Prostate gland (tissue), 2 donors: ENCODE results near the gene GNB5. TPM values are rescaled to one million over a fixed set of nuclear protein-coding genes. Genes with fewer than 3 reads are reported as not detected.
A peak's percentile ranks its signal among the peaks of the same experiment; 100 is the strongest.

Source experiments
- DNase-seq: peaks from one replicate; pipeline ENCODE4 v3.0.0-alpha.2; 2019; ENCODE audit warnings: low spot score
- H3K27ac ChIP-seq, 2 donors: fragments of 200-600 bp; sonication (generic); 2 replicates each; pipeline ENCODE4 v1.5.1; 2017 to 2019
- H3K27me3 ChIP-seq: fragments of 200-600 bp; sonication (generic); replicated peaks from 2 replicates; pipeline ENCODE4 v1.5.1; 2019; ENCODE audit not compliant: insufficient read depth
- H3K36me3 ChIP-seq, 2 donors: fragments of 200-600 bp; sonication (generic); 1 replicate in 1 of 2; 2 replicates in 1 of 2; pipeline versions ENCODE4 v1.5.1 to v1.8.1; 2017 to 2019
- H3K4me1 ChIP-seq: fragments of 200-600 bp; sonication (generic); replicated peaks from 2 replicates; pipeline ENCODE4 v1.5.1; 2019
- H3K4me3 ChIP-seq, 2 donors: fragments of 200-600 bp; sonication (generic); 2 replicates each; pipeline ENCODE4 v1.5.1; 2017 to 2019
- H3K9me3 ChIP-seq: fragments of 200-600 bp; sonication (generic); 2 replicates; pipeline ENCODE4 v1.5.1; 2017
- CTCF ChIP-seq, 4 experiments: fragments of 200-600 bp in 2 of 4; fragments of 450-650 bp in 2 of 4; sonication (generic) in 2 of 4; IDR thresholded peaks; 1 replicate in 3 of 4; 2 replicates in 1 of 4; pipeline ENCODE4 v1.5.1; 2016 to 2019; ENCODE audit warnings: antibody characterized with exemption in 4 of 4, mild to moderate bottlenecking in 2 of 4, moderate library complexity in 2 of 4
- POLR2A ChIP-seq: fragments of 450-650 bp; IDR thresholded peaks from one replicate; pipeline ENCODE4 v1.6.1; 2016; ENCODE audit warnings: antibody characterized with exemption, mild to moderate bottlenecking
- POLR2AphosphoS5 ChIP-seq: sonication (generic); formaldehyde crosslinking; IDR thresholded peaks from one replicate; pipeline ENCODE4 v1.6.1; 2017; ENCODE audit warnings: antibody characterized with exemption
- WGBS: methylation state at CpG from one replicate; pipeline ENCODE4 v1.1.5; 2018; 5-methylcytosine and 5-hydroxymethylcytosine counted together
- intact Hi-C: fragments of 100-400 bp; cut with DNase I; formaldehyde crosslinking; loops from one replicate; pipeline ENCODE4 v1.14.2; 2022
- total RNA-seq, 2 donors: library from RNA; depleted of rRNA; stranded (reverse); fragments of >200 nt; gene quantifications; one replicate each; pipeline ENCODE4 v1.1.0, GENCODE V29; 2016

GNB5 gene
- total RNA-seq, 2 donors from 2014 or later, result 23.3 to 85.7 TPM

GRCh38 chr15:52220251-52220650, 29.1 kb upstream of the GNB5 start:
- intact Hi-C loops, result no loop called here
- Histone ChIP-seq H3K27ac (no peak overlapping the region), H3K27me3 (no peaks in the 10 kb centered on the region), H3K9me3 (no peaks in the 10 kb centered on the region), H3K36me3 (no peaks in the 10 kb centered on the region), H3K4me1 (no peaks in the 10 kb centered on the region), H3K4me3 (no peak overlapping the region)
- TF ChIP-seq CTCF (IDR thresholded peaks at IDR 0.05), result no peak
- 86% methylated on average over 6 of the region's 6 CpGs for WGBS
- no peak for DNase-seq

GRCh38 chr15:52218816-52219215, 27.6 kb upstream of the GNB5 start:
- DNase-seq, result no peak
- Histone ChIP-seq H3K4me1 (no peaks in the 10 kb centered on the region), H3K4me3 (no peak overlapping the region), H3K9me3 (no peaks in the 10 kb centered on the region), H3K27me3 (no peaks in the 10 kb centered on the region), H3K27ac (no peak overlapping the region), H3K36me3 (no peaks in the 10 kb centered on the region)
- TF ChIP-seq POLR2AphosphoS5, result no peak
- no peak for TF ChIP-seq POLR2A
- TF ChIP-seq CTCF (IDR thresholded peaks at IDR 0.05), result no peak
- intact Hi-C loops, result no loop called here
- 94% methylated on average over 4 of the region's 4 CpGs for WGBS

- Histone ChIP-seq H3K4me1 (no peaks in the 10 kb centered on the region), H3K36me3 (no peaks in the 10 kb centered on the region), H3K27ac (no peak overlapping the region), H3K4me3 (no peak overlapping the region), H3K9me3 (no peaks in the 10 kb centered on the region), H3K27me3 (no peaks in the 10 kb centered on the region)
- no peak for DNase-seq
- 88% methylated on average over 3 of the region's 3 CpGs for WGBS
- no peak for TF ChIP-seq POLR2AphosphoS5
- no peak for TF ChIP-seq CTCF (IDR thresholded peaks at IDR 0.05)
- TF ChIP-seq POLR2A, result no peak
- intact Hi-C loops, result no loop called here
Measured at GRCh38 chr15:52218371-52218770, 27.2 kb upstream of the GNB5 start.

- Histone ChIP-seq H3K4me1 (no peaks in the 10 kb centered on the region), H3K9me3 (no peaks in the 10 kb centered on the region), H3K27me3 (no peaks in the 10 kb centered on the region), H3K27ac (peak overlapping the region in 1 of 2 donors; percentile 14), H3K4me3 (no peak overlapping the region), H3K36me3 (no peaks in the 10 kb centered on the region)
- peak in 1 of 4 experiments; percentile 11 for TF ChIP-seq CTCF (IDR thresholded peaks at IDR 0.05)
- no peak for TF ChIP-seq POLR2A
- TF ChIP-seq POLR2AphosphoS5, result peak; percentile 64
- DNase-seq, result peak; percentile 79
- 63% methylated on average over 10 of the region's 10 CpGs for WGBS
- intact Hi-C loops, result no loop called here
Measured at GRCh38 chr15:52217186-52217585, 26.0 kb upstream of the GNB5 start.

- 100% methylated on average over 1 of the region's 1 CpG for WGBS
- no peak overlapping the region for H3K27ac ChIP-seq
- no peak for TF ChIP-seq CTCF (IDR thresholded peaks at IDR 0.05)
- no peak for TF ChIP-seq POLR2AphosphoS5
- no peak for TF ChIP-seq POLR2A
Measured at GRCh38 chr15:52214553-52214952, 23.4 kb upstream of the GNB5 start.

More at GRCh38 chr15:52214553-52214952, 23.4 kb upstream of the GNB5 start:
- H3K4me1 ChIP-seq, result no peaks in the 10 kb centered on the region
- H3K27me3 ChIP-seq, result no peaks in the 10 kb centered on the region
- DNase-seq, result no peak
- H3K9me3 ChIP-seq, result no peaks in the 10 kb centered on the region
- H3K36me3 ChIP-seq, result no peaks in the 10 kb centered on the region
- no peak overlapping the region for H3K4me3 ChIP-seq
- intact Hi-C loops, result no loop called here
